WTC11 (cell line): ENCODE results near the gene NUDCD3. TPM values are rescaled to one million over a fixed set of nuclear protein-coding genes. Genes with fewer than 3 reads are reported as not detected.

Experiments used
- ATAC-seq: fragments of 200-7000 bp; cut with Tn5 transposase; 2 replicates; pipeline ENCODE4 v1.10.0; 2021; ENCODE audit warnings: mild to moderate bottlenecking, moderate library complexity
- CTCF ChIA-PET: fragments of 300-600 bp; sonication (Branson Sonifier 250); formaldehyde crosslinking; loops from one replicate; lab custom pipeline; 2021; ENCODE audit warnings: antibody characterized with exemption; lab: Charles Lee
- POLR2A ChIA-PET: fragments of 350-600 bp; sonication (Branson Sonifier 250); formaldehyde crosslinking; loops from one replicate; lab custom pipeline; 2021; ENCODE audit warnings: antibody characterized with exemption; lab: Charles Lee
- DNase-seq: peaks from one replicate; pipeline ENCODE4 v3.0.0; 2021; ENCODE audit warnings: low spot score
- H3K27ac Mint-ChIP-seq: 2 replicates; pipeline ENCODE4 v1.8.0; 2021; ENCODE audit warnings: mixed read lengths
- H3K27me3 Mint-ChIP-seq: 2 replicates; pipeline ENCODE4 v1.8.0; 2021; ENCODE audit warnings: low read depth, mild to moderate bottlenecking, moderate library complexity, mixed read lengths
- H3K36me3 Mint-ChIP-seq: 2 replicates; pipeline ENCODE4 v1.8.0; 2021; ENCODE audit warnings: mixed read lengths
- H3K4me1 Mint-ChIP-seq: 2 replicates; pipeline ENCODE4 v1.8.0; 2022; ENCODE audit warnings: mixed read lengths
- H3K4me3 Mint-ChIP-seq: 2 replicates; pipeline ENCODE4 v1.8.0; 2021; ENCODE audit warnings: mild to moderate bottlenecking, moderate library complexity, mixed read lengths
- H3K9me3 Mint-ChIP-seq: 2 replicates; pipeline ENCODE4 v1.8.0; 2021; ENCODE audit warnings: mixed read lengths
- ATF6 ChIP-seq: sonication (generic); formaldehyde crosslinking; IDR thresholded peaks from 2 replicates; pipeline ENCODE4 v1.8.1; 2023; ENCODE audit warnings: mild to moderate bottlenecking, missing genetic modification reagents
- IRF1 ChIP-seq: sonication (generic); formaldehyde crosslinking; IDR thresholded peaks from 2 replicates; pipeline ENCODE4 v1.8.0; 2023; ENCODE audit warnings: missing genetic modification reagents
- JUN ChIP-seq: sonication (generic); formaldehyde crosslinking; IDR thresholded peaks from 2 replicates; pipeline ENCODE4 v1.8.0; 2023; ENCODE audit warnings: mild to moderate bottlenecking, missing genetic modification reagents
- MLX ChIP-seq: sonication (generic); formaldehyde crosslinking; IDR thresholded peaks from 2 replicates; pipeline ENCODE4 v1.8.1; 2023; ENCODE audit warnings: mild to moderate bottlenecking, missing genetic modification reagents, moderate library complexity
- NFYB ChIP-seq: sonication (generic); formaldehyde crosslinking; conservative IDR thresholded peaks from 2 replicates; pipeline ENCODE4 v1.8.0; 2022; ENCODE audit warnings: low read depth, missing genetic modification reagents
- PRDM15 ChIP-seq: sonication (generic); formaldehyde crosslinking; IDR thresholded peaks from 2 replicates; pipeline ENCODE4 v1.8.0; 2022; ENCODE audit warnings: missing genetic modification reagents
- RELA ChIP-seq: sonication (generic); formaldehyde crosslinking; IDR thresholded peaks from 2 replicates; pipeline ENCODE4 v1.8.1; 2022; ENCODE audit warnings: missing genetic modification reagents, mild to moderate bottlenecking, borderline replicate concordance
- SMAD4 ChIP-seq: sonication (generic); formaldehyde crosslinking; IDR thresholded peaks from 2 replicates; pipeline ENCODE4 v1.8.0; 2022; ENCODE audit warnings: mild to moderate bottlenecking, missing genetic modification reagents
- TCF7 ChIP-seq: sonication (generic); formaldehyde crosslinking; IDR thresholded peaks from 2 replicates; pipeline ENCODE4 v1.8.0; 2022; ENCODE audit warnings: mild to moderate bottlenecking, low read depth, missing genetic modification reagents, moderate library complexity
- TEAD1 ChIP-seq: sonication (generic); formaldehyde crosslinking; IDR thresholded peaks from 2 replicates; pipeline ENCODE4 v1.8.0; 2022; ENCODE audit warnings: mild to moderate bottlenecking, missing genetic modification reagents
- USF1 ChIP-seq: sonication (generic); formaldehyde crosslinking; IDR thresholded peaks from 2 replicates; pipeline ENCODE4 v1.8.0; 2022; ENCODE audit warnings: mild to moderate bottlenecking, missing genetic modification reagents
- ZBTB43 ChIP-seq: sonication (generic); formaldehyde crosslinking; IDR thresholded peaks from 2 replicates; pipeline ENCODE4 v1.8.1; 2023; ENCODE audit warnings: mild to moderate bottlenecking, missing genetic modification reagents
- ZNF263 ChIP-seq: sonication (generic); formaldehyde crosslinking; IDR thresholded peaks from 2 replicates; pipeline ENCODE4 v1.8.1; 2022; ENCODE audit warnings: low read depth, mild to moderate bottlenecking, moderate library complexity, missing genetic modification reagents
- ZNF281 ChIP-seq: sonication (generic); formaldehyde crosslinking; IDR thresholded peaks from 2 replicates; pipeline ENCODE4 v1.8.0; 2023; ENCODE audit warnings: mild to moderate bottlenecking, missing genetic modification reagents
- ZNF425 ChIP-seq: fragments of 250-450 bp; sonication (Bioruptor Pico); conservative IDR thresholded peaks from 2 replicates; pipeline ENCODE4 v1.9.0; 2021; ENCODE audit warnings: mild to moderate bottlenecking
- total RNA-seq: library from RNA; stranded (reverse); gene quantifications from 3 replicates; pipeline ENCODE4 v1.2.3, GENCODE V29; 2021

NUDCD3 gene
- total RNA-seq, 1 experiment from 2014 or later: 71.8 TPM

GRCh38 chr7:44416941-44417340 lies 73.5 kb downstream of the NUDCD3 start:
- CTCF ChIA-PET: interaction anchor here (1.0 kb wide), 1 partner anchor 149 kb away, joined by 3 read pairs; no protein-coding TSS in a partner anchor
- Mint-ChIP-seq H3K9me3 (peaks cover 4% of the 10 kb centered on the region), H3K36me3 (peaks cover 5% of the 10 kb centered on the region), H3K27ac (no peak overlapping the region; the same call in 1 of the 2 replicates), H3K4me3 (no peak overlapping the region), H3K27me3 (no peaks in the 10 kb centered on the region), H3K4me1 (peaks cover 10% of the 10 kb centered on the region)
- POLR2A ChIA-PET: no interaction called here
- ATAC-seq (no peak), DNase-seq (no peak)
- TF ChIP-seq JUN (CRISPR knock-in tag): no peak
- TF ChIP-seq NFYB (CRISPR knock-in tag): no peak
- TF ChIP-seq ZNF263 (CRISPR knock-in tag): no peak
- TF ChIP-seq ZBTB43 (CRISPR knock-in tag): no peak

- ChIA-PET POLR2A (no interaction called here), CTCF (interaction anchor here (1.4 kb wide), 1 partner anchor 62 kb away, joined by 3 read pairs; no protein-coding TSS in a partner anchor)
- no peak for TF ChIP-seq PRDM15 (CRISPR knock-in tag)
- TF ChIP-seq IRF1 (CRISPR knock-in tag): no peak
- no peak for TF ChIP-seq TCF7
- H3K4me1 Mint-ChIP-seq: peaks cover 10% of the 10 kb centered on the region
- no peak overlapping the region for H3K27ac Mint-ChIP-seq
- no peaks in the 10 kb centered on the region for H3K27me3 Mint-ChIP-seq
- DNase-seq (no peak), ATAC-seq (no peak)
- peaks cover 18% of the 10 kb centered on the region for H3K36me3 Mint-ChIP-seq
- no peak overlapping the region for H3K4me3 Mint-ChIP-seq
- peaks cover 17% of the 10 kb centered on the region for H3K9me3 Mint-ChIP-seq
Measured at GRCh38 chr7:44415510-44415909, 74.9 kb downstream of the NUDCD3 start.

- H3K36me3 Mint-ChIP-seq: peaks cover 20% of the 10 kb centered on the region
- CTCF ChIA-PET: interaction anchor here (1.4 kb wide), 1 partner anchor 63 kb away, joined by 3 read pairs; no protein-coding TSS in a partner anchor
- TF ChIP-seq MLX (CRISPR knock-in tag) (no peak), SMAD4 (CRISPR knock-in tag) (no peak), ZNF281 (no peak), ATF6 (no peak), ZNF425 (CRISPR knock-in tag) (no peak), USF1 (CRISPR knock-in tag) (no peak), RELA (no peak), TEAD1 (no peak)
Measured at GRCh38 chr7:44415047-44415446, 75.4 kb downstream of the NUDCD3 start.

More at GRCh38 chr7:44415047-44415446, 75.4 kb downstream of the NUDCD3 start:
- DNase-seq: no peak
- POLR2A ChIA-PET: no interaction called here
- Mint-ChIP-seq H3K9me3 (peaks cover 19% of the 10 kb centered on the region), H3K27me3 (no peaks in the 10 kb centered on the region), H3K4me3 (no peak overlapping the region), H3K4me1 (peaks cover 7% of the 10 kb centered on the region), H3K27ac (no peak overlapping the region)
- ATAC-seq: no peak
